GM12872 (cell line): Measurements from ENCODE around the gene GHRL.

ENCODE experiments used
- TF ChIP-seq, protein P1 (sequence below): IDR thresholded peaks from 3 replicates; pipeline ENCODE4 v1.5.1; 2011; ENCODE audit warnings: low read depth, mild to moderate bottlenecking, low read length, moderate library complexity; ENCODE audit not compliant: insufficient read depth

Gene GHRL

DNA sequence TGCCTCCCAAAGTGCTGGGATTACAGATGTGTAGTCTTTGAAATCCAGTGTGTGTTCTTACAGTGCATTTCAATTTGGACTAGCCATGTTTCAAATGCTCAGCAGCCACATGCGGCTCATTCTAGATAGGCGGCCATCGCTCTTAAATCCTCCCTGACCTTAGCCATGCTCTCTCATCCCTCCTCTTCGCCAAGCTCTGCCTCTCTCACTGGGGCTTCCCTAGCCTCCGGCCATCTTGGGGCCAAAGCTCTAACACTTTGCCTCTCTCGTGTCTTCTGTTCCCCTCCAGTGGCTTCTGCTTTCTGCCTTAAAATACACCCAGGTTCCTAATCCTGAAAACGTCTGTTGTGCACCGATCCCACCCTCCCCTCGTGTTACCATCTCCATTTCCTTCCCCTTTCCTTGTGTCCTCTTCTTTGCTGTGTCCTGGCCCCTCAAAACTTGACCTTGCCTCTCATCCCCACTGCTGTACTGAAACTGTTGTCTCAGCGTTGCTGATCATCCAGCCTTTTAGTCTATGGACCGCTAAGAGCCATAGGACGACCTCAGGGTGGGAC is 1.4 kb upstream of the GHRL start:
- TF ChIP-seq, protein P1, sequence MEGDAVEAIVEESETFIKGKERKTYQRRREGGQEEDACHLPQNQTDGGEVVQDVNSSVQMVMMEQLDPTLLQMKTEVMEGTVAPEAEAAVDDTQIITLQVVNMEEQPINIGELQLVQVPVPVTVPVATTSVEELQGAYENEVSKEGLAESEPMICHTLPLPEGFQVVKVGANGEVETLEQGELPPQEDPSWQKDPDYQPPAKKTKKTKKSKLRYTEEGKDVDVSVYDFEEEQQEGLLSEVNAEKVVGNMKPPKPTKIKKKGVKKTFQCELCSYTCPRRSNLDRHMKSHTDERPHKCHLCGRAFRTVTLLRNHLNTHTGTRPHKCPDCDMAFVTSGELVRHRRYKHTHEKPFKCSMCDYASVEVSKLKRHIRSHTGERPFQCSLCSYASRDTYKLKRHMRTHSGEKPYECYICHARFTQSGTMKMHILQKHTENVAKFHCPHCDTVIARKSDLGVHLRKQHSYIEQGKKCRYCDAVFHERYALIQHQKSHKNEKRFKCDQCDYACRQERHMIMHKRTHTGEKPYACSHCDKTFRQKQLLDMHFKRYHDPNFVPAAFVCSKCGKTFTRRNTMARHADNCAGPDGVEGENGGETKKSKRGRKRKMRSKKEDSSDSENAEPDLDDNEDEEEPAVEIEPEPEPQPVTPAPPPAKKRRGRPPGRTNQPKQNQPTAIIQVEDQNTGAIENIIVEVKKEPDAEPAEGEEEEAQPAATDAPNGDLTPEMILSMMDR = no peak

DNA sequence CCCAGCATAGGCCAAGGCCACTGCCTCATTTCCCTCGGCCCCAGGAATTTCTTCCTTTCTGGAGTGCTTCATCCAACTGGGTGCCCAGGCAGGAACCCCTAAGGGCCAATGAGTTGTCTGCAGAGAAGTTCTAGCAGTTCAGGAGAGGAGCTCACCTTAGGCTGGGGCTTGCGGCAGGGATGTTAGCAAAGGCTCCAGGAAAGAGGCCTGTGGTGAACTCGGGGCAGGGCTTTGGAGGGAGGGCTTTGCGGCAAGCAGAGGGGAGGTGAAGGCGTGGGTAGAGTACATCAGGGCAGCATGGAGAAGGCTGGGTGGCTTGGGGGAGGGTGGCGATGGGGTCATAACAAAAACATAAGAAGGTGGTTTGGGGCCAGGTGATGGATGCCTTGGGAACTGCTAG is 1.1 kb downstream of the GHRL start:
- TF ChIP-seq, protein P1 = no peak

DNA sequence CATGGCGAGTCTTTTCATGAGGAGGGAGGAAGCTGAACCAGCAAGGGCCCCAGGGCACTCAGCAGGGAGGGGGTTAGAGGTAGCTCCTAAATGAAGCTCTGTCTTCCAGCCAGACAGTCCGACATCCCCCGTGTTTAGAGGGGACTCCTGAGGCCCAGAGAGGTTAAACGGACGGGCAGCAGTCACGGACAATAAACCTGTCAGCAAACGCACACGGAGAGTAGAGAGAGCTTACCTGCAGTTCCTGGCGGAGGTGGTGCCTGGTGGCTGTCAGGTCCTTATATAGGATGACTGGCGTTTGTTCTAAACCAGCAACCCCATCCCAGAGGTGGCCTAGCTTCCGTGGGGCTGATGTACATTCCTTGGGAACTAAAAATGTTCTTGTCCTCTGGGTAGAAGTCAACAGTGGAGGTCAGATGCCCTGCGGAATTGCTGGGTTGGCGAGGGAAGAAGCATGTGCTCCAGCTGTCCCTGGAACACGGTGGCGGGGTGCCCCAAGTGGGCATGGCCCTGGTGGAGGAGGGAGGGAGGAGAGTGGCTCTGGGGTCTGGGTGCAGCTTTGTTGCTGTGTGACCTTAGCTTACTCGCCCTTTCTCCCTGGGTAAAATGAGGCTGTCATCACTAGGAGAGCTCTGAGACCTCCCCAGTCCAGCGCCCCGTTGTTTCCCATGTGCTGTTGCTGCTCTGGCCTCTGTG is 2.1 kb downstream of the GHRL start:
- TF ChIP-seq, protein P1 = no peak

DNA sequence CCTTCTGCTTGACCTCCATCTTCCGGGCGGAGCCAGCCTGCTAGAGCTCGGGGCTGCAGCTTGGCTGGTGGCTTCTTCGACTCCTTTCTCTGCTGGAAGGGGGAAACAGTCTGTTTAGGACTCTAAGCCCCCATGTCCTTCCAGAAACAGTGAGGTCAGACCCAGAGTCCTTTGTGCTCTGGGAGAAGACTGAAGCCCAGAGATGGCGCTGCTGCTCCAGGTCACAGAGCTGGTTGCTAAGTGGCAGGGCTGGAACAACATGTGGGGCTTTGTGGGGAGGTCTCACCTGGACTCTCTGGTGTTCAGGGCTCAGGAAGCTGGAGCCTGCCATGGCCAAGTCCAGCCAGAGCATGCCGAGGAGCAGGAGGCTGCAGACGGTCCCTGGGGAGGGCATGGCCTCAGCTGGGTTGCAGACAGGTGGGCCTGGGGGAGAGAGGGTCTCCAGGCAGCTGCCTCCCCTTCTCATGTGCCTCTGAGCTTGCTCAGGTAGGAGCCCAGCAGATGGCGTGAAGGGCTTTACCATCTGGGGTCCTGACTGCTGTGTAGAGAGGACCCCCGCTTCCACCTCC is 2.9 kb downstream of the GHRL start:
- TF ChIP-seq, protein P1 = no peak

DNA sequence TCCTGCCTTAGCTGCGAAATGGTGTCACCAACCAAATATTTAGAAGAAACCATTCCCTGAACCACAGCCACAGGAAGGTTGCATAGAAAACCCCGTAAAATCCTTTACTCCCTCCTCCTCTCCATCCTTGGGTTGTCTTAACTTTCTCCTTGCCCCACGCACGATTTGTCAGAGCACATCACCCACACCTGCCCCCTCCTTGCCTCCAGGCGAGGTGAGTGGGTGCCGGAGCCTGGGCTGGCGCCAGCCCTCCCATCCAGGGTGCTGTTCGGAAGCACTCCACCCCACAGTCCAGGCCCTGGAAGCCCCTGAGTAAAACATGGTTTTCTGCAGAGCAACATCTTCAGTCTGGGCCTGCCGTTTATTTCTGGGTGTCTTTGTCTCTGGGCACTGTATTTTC is 3.7 kb downstream of the GHRL start:
- TF ChIP-seq, protein P1 = no peak

DNA sequence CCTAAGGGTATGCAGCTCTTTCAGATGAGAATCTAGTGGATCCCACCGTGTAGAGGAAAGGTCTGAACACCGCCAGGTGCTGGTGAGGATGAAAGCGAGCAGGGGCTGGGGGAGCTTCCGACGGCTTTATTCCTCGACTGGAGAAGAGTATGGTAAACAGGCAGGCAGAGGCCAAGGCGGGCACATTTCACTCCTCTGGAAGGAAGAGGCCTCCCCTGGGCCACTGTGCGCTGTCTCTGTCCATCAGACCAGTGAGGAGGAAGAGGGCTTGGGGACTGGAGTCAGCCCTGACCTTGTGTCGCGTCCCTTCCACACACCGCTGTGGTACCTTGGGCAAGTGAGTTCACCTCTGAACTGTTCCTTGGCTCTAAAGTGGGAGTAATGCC is 4.2 kb downstream of the GHRL start:
- TF ChIP-seq, protein P1 = no peak

DNA sequence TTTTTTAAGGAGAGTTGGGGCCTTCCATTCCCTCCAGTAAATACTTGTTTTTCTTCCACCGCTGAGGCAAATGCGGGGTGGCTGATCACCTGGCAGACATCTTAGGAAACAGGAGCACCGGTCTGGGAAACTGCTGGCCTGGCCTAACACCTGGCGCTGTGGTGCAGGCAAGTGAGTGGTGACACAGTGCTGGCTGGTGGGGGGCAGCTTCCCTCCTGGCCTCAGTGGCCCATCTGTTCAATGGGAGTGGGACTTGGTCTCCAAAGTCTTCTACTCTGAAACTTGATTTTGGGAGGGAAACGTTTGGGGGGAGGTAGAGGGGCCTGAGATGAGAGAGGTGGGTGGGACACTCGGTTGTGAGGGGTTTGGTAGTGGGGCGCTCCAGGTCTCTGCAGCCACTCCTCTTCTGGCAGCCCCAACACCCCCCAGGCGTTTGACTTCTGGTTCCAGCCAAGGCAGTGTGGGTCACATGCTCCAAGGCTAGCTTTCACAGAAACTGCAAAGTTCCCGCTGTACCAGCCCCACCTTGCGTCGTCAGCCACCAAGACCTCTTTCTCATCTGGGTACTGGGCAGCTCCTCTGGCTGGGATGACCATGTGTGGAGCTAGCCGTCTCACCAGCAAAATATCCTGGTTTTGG is 4.7 kb downstream of the GHRL start:
- TF ChIP-seq, protein P1 = no peak
